Measurements from ENCODE around the gene DHX15.

GRCh38 chr4:24529555-24529954 lies 54.8 kb downstream of the DHX15 start:
- TF ChIP-seq CTCF (IDR thresholded peaks at IDR 0.05) (no peak), POLR2A (IDR thresholded peaks at IDR 0.05) (no peak)
